ENCODE data around the gene CCDC91. TPM values are rescaled to one million over a fixed set of nuclear protein-coding genes. Genes with fewer than 3 reads are reported as not detected.

Gene CCDC91
- total and polyA plus RNA-seq, 4 donors: 13.4 to 41.3 (median 23.3) TPM

- H3K9me3 ChIP-seq (ENCODE audit: control insufficient read depth in 4 of 4, insufficient read depth in 3 of 4, low read length in 3 of 4): no peaks in the 10 kb centered on the region
- H3K4me1 ChIP-seq (ENCODE audit: control insufficient read depth in 5 of 5, insufficient read depth in 5 of 5, low read length in 5 of 5): peaks cover 0 to 4% (median 0%) of the 10 kb centered on the region in 5 donors
- 89 to 91% methylated on average over 2 of the region's 2 CpGs for WGBS, 2 donors
- no peak overlapping the region for H3K9ac ChIP-seq (ENCODE audit: insufficient read depth in 1 of 2, low read length in 2 of 2)
- ATAC-seq (ENCODE audit: insufficient read depth, low FRiP score) (no peak), DNase-seq (no peak)
- no peak overlapping the region for H3K4me3 ChIP-seq
- no peak for TF ChIP-seq CTCF (IDR thresholded peaks at IDR 0.05; ENCODE audit: control extremely low read depth, extremely low read depth)
- H3K27me3 ChIP-seq (ENCODE audit: control insufficient read depth in 3 of 3, insufficient read depth in 3 of 3, low read length in 2 of 3): no peaks in the 10 kb centered on the region
- H3K27ac ChIP-seq (ENCODE audit: low read depth in 1 of 2, low read length in 1 of 2): no peak overlapping the region
- H3K36me3 ChIP-seq (ENCODE audit: control insufficient read depth in 4 of 4, insufficient read depth in 4 of 4, low read length in 4 of 4): no peaks in the 10 kb centered on the region
These were observed 42.1 kb downstream of the CCDC91 start for GRCh38 chr12:28232211-28232928.

- no peak overlapping the region for H3K9ac ChIP-seq (ENCODE audit: insufficient read depth in 1 of 2, low read length in 2 of 2)
- H3K4me1 ChIP-seq (ENCODE audit: control insufficient read depth in 5 of 5, insufficient read depth in 5 of 5, low read length in 5 of 5): peaks cover 0 to 4% (median 0%) of the 10 kb centered on the region in 5 donors
- DNase-seq: no peak
- H3K27me3 ChIP-seq (ENCODE audit: control insufficient read depth in 3 of 3, insufficient read depth in 3 of 3, low read length in 2 of 3): no peaks in the 10 kb centered on the region
- H3K9me3 ChIP-seq (ENCODE audit: control insufficient read depth in 4 of 4, insufficient read depth in 3 of 4, low read length in 3 of 4): no peaks in the 10 kb centered on the region
- H3K4me3 ChIP-seq: no peak overlapping the region
- no peaks in the 10 kb centered on the region for H3K36me3 ChIP-seq (ENCODE audit: control insufficient read depth in 4 of 4, insufficient read depth in 4 of 4, low read length in 4 of 4)
- TF ChIP-seq CTCF (IDR thresholded peaks at IDR 0.05; ENCODE audit: control extremely low read depth, extremely low read depth): no peak
- no peak overlapping the region for H3K27ac ChIP-seq (ENCODE audit: low read depth in 1 of 2, low read length in 1 of 2)
- no peak for ATAC-seq (ENCODE audit: insufficient read depth, low FRiP score)
These were observed 44.2 kb downstream of the CCDC91 start for GRCh38 chr12:28234444-28234843.

- H3K4me1 ChIP-seq (ENCODE audit: control insufficient read depth in 5 of 5, insufficient read depth in 5 of 5, low read length in 5 of 5): peaks cover 0 to 4% (median 0%) of the 10 kb centered on the region in 5 donors
- 63 to 69% methylated on average over 1 of the region's 1 CpG for WGBS, 2 donors
- no peak overlapping the region for H3K4me3 ChIP-seq
- no peak for DNase-seq
- H3K27me3 ChIP-seq (ENCODE audit: control insufficient read depth in 3 of 3, insufficient read depth in 3 of 3, low read length in 2 of 3): no peaks in the 10 kb centered on the region
- TF ChIP-seq CTCF (IDR thresholded peaks at IDR 0.05; ENCODE audit: control extremely low read depth, extremely low read depth): no peak
- ATAC-seq (ENCODE audit: insufficient read depth, low FRiP score): no peak
- H3K36me3 ChIP-seq (ENCODE audit: control insufficient read depth in 4 of 4, insufficient read depth in 4 of 4, low read length in 4 of 4): no peaks in the 10 kb centered on the region
- no peak overlapping the region for H3K9ac ChIP-seq (ENCODE audit: insufficient read depth in 1 of 2, low read length in 2 of 2)
- no peaks in the 10 kb centered on the region for H3K9me3 ChIP-seq (ENCODE audit: control insufficient read depth in 4 of 4, insufficient read depth in 3 of 4, low read length in 3 of 4)
- no peak overlapping the region for H3K27ac ChIP-seq (ENCODE audit: low read depth in 1 of 2, low read length in 1 of 2)
These were observed 44.8 kb downstream of the CCDC91 start for GRCh38 chr12:28235015-28235414.

GRCh38 chr12:28235985-28236384, 45.7 kb downstream of the CCDC91 start:
- no peak for DNase-seq
- peaks cover 0 to 4% (median 0%) of the 10 kb centered on the region in 5 donors for H3K4me1 ChIP-seq (ENCODE audit: control insufficient read depth in 5 of 5, insufficient read depth in 5 of 5, low read length in 5 of 5)
- H3K27ac ChIP-seq (ENCODE audit: low read depth in 1 of 2, low read length in 1 of 2): no peak overlapping the region
- no peaks in the 10 kb centered on the region for H3K9me3 ChIP-seq (ENCODE audit: control insufficient read depth in 4 of 4, insufficient read depth in 3 of 4, low read length in 3 of 4)
- no peak overlapping the region for H3K4me3 ChIP-seq
- H3K9ac ChIP-seq (ENCODE audit: insufficient read depth in 1 of 2, low read length in 2 of 2): no peak overlapping the region
- no peak for ATAC-seq (ENCODE audit: insufficient read depth, low FRiP score)
- TF ChIP-seq CTCF (IDR thresholded peaks at IDR 0.05; ENCODE audit: control extremely low read depth, extremely low read depth): no peak
- H3K27me3 ChIP-seq (ENCODE audit: control insufficient read depth in 3 of 3, insufficient read depth in 3 of 3, low read length in 2 of 3): no peaks in the 10 kb centered on the region
- no peaks in the 10 kb centered on the region for H3K36me3 ChIP-seq (ENCODE audit: control insufficient read depth in 4 of 4, insufficient read depth in 4 of 4, low read length in 4 of 4)
